GM12891 (cell line): Measurements from ENCODE around the gene UBE2E3.

Experiments used
- POLR2A ChIP-seq: IDR thresholded peaks from 2 replicates; pipeline ENCODE4 v1.6.1; 2011; ENCODE audit warnings: low read depth, low read length, control low read depth
- POLR2AphosphoS5 ChIP-seq: IDR thresholded peaks from 2 replicates; pipeline ENCODE4 v1.6.1; 2011; ENCODE audit warnings: low read depth, low read length, control low read depth
- SPI1 ChIP-seq: IDR thresholded peaks from 2 replicates; pipeline ENCODE4 v1.6.1; 2011; ENCODE audit warnings: low read depth, low read length, control low read depth

DNA sequence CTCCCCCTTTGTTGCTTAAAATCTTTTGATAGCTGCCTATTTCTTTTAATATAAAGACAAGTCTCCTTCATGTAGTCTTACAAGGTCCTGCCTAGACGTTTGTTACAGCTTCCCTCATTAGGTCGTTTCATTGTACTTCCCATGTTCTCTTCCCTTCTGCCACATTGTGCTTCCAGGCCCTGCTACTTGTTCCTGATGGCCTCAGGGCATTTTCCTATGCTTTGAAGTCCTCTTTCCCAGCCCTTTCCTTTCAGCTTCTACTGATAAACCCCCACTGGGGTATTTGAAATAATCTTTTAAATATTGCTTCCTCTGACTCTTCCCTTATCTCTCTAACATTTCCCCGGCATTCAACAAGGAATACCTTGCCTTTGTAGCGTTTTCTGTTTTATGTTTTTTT lies 67.4 kb downstream of the UBE2E3 start:
- TF ChIP-seq SPI1 = no peak
- no peak for TF ChIP-seq POLR2A
- no peak for TF ChIP-seq POLR2AphosphoS5
